Thyroid gland (tissue), 4 donors: ENCODE data around the gene GGA2. TPM values are rescaled to one million over a fixed set of nuclear protein-coding genes. Genes with fewer than 3 reads are reported as not detected.

ENCODE experiments used
- DNase-seq, 2 donors: peaks; one replicate each; pipeline ENCODE4 v3.0.0-alpha.2; 2019
- H3K27ac ChIP-seq, 3 donors: fragments of 200-600 bp; sonication (generic); 1 replicate in 2 of 3; 2 replicates in 1 of 3; pipeline ENCODE4 v1.5.1; 2016 to 2019; ENCODE audit warnings: mild to moderate bottlenecking in 1 of 3, moderate library complexity in 1 of 3
- H3K27me3 ChIP-seq: fragments of 200-600 bp; sonication (generic); one replicate; pipeline ENCODE4 v1.5.1; 2019
- H3K36me3 ChIP-seq, 2 donors: fragments of 200-600 bp; sonication (generic); one replicate each; pipeline ENCODE4 v1.5.1; 2016 to 2019
- H3K4me1 ChIP-seq, 2 donors: fragments of 200-600 bp; sonication (generic); one replicate each; pipeline ENCODE4 v1.5.1; 2017 to 2019
- H3K4me3 ChIP-seq, 3 donors: fragments of 200-600 bp; sonication (generic); replicated peaks in 1 of 3; 1 replicate in 2 of 3; 2 replicates in 1 of 3; pipeline ENCODE4 v1.5.1; 2016; ENCODE audit warnings: mild to moderate bottlenecking in 1 of 3
- H3K9me3 ChIP-seq: fragments of 200-600 bp; sonication (generic); one replicate; pipeline ENCODE4 v1.5.1; 2017
- CTCF ChIP-seq, 6 experiments: fragments of 200-600 bp in 3 of 6; fragments of 450-650 bp in 3 of 6; sonication (generic) in 3 of 6; IDR thresholded peaks; one replicate each; pipeline ENCODE4 v1.5.1; 2016 to 2019; ENCODE audit warnings: antibody characterized with exemption in 6 of 6, mild to moderate bottlenecking in 2 of 6, inconsistent platforms in 1 of 6, moderate library complexity in 1 of 6
- POLR2A ChIP-seq, 2 donors: fragments of 450-650 bp; IDR thresholded peaks; one replicate each; pipeline ENCODE4 v1.6.1; 2017; ENCODE audit warnings: antibody characterized with exemption in 2 of 2, mild to moderate bottlenecking in 2 of 2, moderate library complexity in 1 of 2
- WGBS, 2 donors: methylation state at CpG; one replicate each; pipeline ENCODE4 v1.1.5; 2017; 5-methylcytosine and 5-hydroxymethylcytosine counted together
- intact Hi-C: fragments of 100-400 bp; cut with DNase I; formaldehyde crosslinking; loops from one replicate; pipeline ENCODE4 v1.15.1; 2023
- total RNA-seq, 4 donors: library from RNA; depleted of rRNA; stranded (reverse); fragments of >200 nt; gene quantifications; one replicate each; pipeline ENCODE4 v1.2.3, GENCODE V29; 2016

GGA2 gene
- total RNA-seq, 4 donors from 2014 or later: 103 to 190 (median 159) TPM

GRCh38 chr16:23534868-23535860 is 24.9 kb upstream of the GGA2 start:
- WGBS, 2 donors: 95 to 97% methylated on average over 16 to 17 of the region's 19 CpGs

GRCh38 chr16:23532448-23532847 is 22.2 kb upstream of the GGA2 start:
- Histone ChIP-seq H3K4me1 (no peaks in the 10 kb centered on the region), H3K36me3 (peaks cover 25 to 54% of the 10 kb centered on the region in 2 donors), H3K27me3 (no peaks in the 10 kb centered on the region), H3K9me3 (no peaks in the 10 kb centered on the region), H3K27ac (no peak overlapping the region), H3K4me3 (no peak overlapping the region)
- 96 to 100% methylated on average over 1 of the region's 1 CpG for WGBS, 2 donors
- no peak for TF ChIP-seq POLR2A (IDR thresholded peaks at IDR 0.05)
- no peak for TF ChIP-seq CTCF (IDR thresholded peaks at IDR 0.05)
- no peak for DNase-seq
- intact Hi-C loops: no loop called here

More at GRCh38 chr16:23534868-23535860, 24.9 kb upstream of the GGA2 start:
- Histone ChIP-seq H3K27me3 (no peaks in the 10 kb centered on the region), H3K4me1 (no peaks in the 10 kb centered on the region), H3K4me3 (no peak overlapping the region), H3K36me3 (peaks cover 14 to 42% of the 10 kb centered on the region in 2 donors), H3K27ac (no peak overlapping the region), H3K9me3 (no peaks in the 10 kb centered on the region)
- DNase-seq: no peak
- TF ChIP-seq POLR2A (IDR thresholded peaks at IDR 0.05): no peak
- no peak for TF ChIP-seq CTCF (IDR thresholded peaks at IDR 0.05)
- intact Hi-C loops: no loop called here

- no peak for TF ChIP-seq POLR2A (IDR thresholded peaks at IDR 0.05)
- TF ChIP-seq CTCF (IDR thresholded peaks at IDR 0.05): no peak
- 92 to 94% methylated on average over 5 of the region's 5 CpGs for WGBS, 2 donors
These were observed 19.8 kb upstream of the GGA2 start for GRCh38 chr16:23530062-23530461.

GRCh38 chr16:23528644-23529310 is 18.5 kb upstream of the GGA2 start:
- peaks cover 25 to 54% of the 10 kb centered on the region in 2 donors for H3K36me3 ChIP-seq

More at GRCh38 chr16:23530062-23530461, 19.8 kb upstream of the GGA2 start:
- peaks cover 25 to 56% of the 10 kb centered on the region in 2 donors for H3K36me3 ChIP-seq
- intact Hi-C loops: no loop called here
- H3K27ac ChIP-seq: no peak overlapping the region
- no peak for DNase-seq
- no peak overlapping the region for H3K4me3 ChIP-seq
- no peaks in the 10 kb centered on the region for H3K27me3 ChIP-seq
- no peaks in the 10 kb centered on the region for H3K9me3 ChIP-seq
- no peaks in the 10 kb centered on the region for H3K4me1 ChIP-seq

More at GRCh38 chr16:23528644-23529310, 18.5 kb upstream of the GGA2 start:
- no peak for TF ChIP-seq CTCF (IDR thresholded peaks at IDR 0.05)
- TF ChIP-seq POLR2A (IDR thresholded peaks at IDR 0.05): no peak
- Histone ChIP-seq H3K4me1 (no peaks in the 10 kb centered on the region), H3K27ac (no peak overlapping the region), H3K4me3 (no peak overlapping the region), H3K27me3 (no peaks in the 10 kb centered on the region), H3K9me3 (no peaks in the 10 kb centered on the region)
- DNase-seq: no peak
- intact Hi-C loops: no loop called here
- WGBS, 2 donors: 95 to 99% methylated on average over 10 of the region's 10 CpGs
